K562 (cell line): Measurements from ENCODE around the gene RER1. TPM values are rescaled to one million over a fixed set of nuclear protein-coding genes. Genes with fewer than 3 reads are reported as not detected.

Source experiments
- CHD1 ChIP-seq: fragments of 200-600 bp; sonication (generic); IDR thresholded peaks from one replicate; pipeline ENCODE4 v1.6.1; 2012; ENCODE audit warnings: mild to moderate bottlenecking, moderate library complexity, low read length, inconsistent platforms
- CHD7 ChIP-seq: fragments of 200-600 bp; sonication (generic); IDR thresholded peaks from one replicate; pipeline ENCODE4 v1.6.1; 2012; ENCODE audit warnings: mild to moderate bottlenecking, low read depth, low read length, inconsistent platforms
- PRDM10 ChIP-seq: fragments of 450-650 bp; IDR thresholded peaks from 2 replicates; pipeline ENCODE4 v1.6.1; 2018; ENCODE audit not compliant: partially characterized antibody
- TEAD1 ChIP-seq, 2 experiments: fragments of 450-650 bp in 1 of 2; sonication (generic) in 1 of 2; formaldehyde crosslinking; IDR thresholded peaks; 2 replicates each; pipeline versions ENCODE4 v1.4.0 to v1.8.0; 2020 to 2022; ENCODE audit warnings: mild to moderate bottlenecking in 2 of 2, missing genetic modification reagents in 1 of 2
- polyA plus RNA-seq, 8 experiments: library from polyadenylated mRNA; depleted of rRNA in 4 of 8; stranded (reverse) in 5 of 8; unstranded in 3 of 8; fragments of >200 nt; fragmentation: Nextera tagmentation in 2 of 8; fragmentation: Illumina TruSeq in 1 of 8; extraction: Ambion mirVana in 2 of 8; extraction: Trizol in 1 of 8; gene quantifications; 2 replicates each; pipeline versions ENCODE4 v1.2.1 to v1.2.3, GENCODE V29; 2011 to 2014; ENCODE audit warnings: inconsistent platforms in 1 of 8, missing spikeins in 1 of 8
- total RNA-seq, 7 experiments: library from RNA; depleted of rRNA in 6 of 7; stranded (reverse); fragments of >200 nt in 6 of 7; fragmentation: Illumina TruSeq in 2 of 7; extraction: Trizol in 2 of 7; gene quantifications; 2 replicates each; pipeline versions ENCODE4 v1.2.1 to v1.2.3, GENCODE V29; 2011 to 2021; ENCODE audit warnings: low replicate concordance in 1 of 7

RER1 gene
- total and polyA plus RNA-seq, 9 of the 15 experiments (the other 6 are each of a cell fraction or from before 2014, with no cell fraction given), result 19.6 to 354 (median 183) TPM

- no peak for TF ChIP-seq CHD7
- no peak for TF ChIP-seq CHD1
- TF ChIP-seq TEAD1 (CRISPR knock-in tag; IDR thresholded peaks at IDR 0.05), result no peak
- no peak for TF ChIP-seq PRDM10
Observed at GRCh38 chr1:2376931-2377672, 14.5 kb upstream of the RER1 start (continued).
